ENCODE results near the gene TSHZ2.

- TF ChIP-seq CTCF (IDR thresholded peaks at IDR 0.05) = no peak
- TF ChIP-seq ZFX (IDR thresholded peaks at IDR 0.05; ENCODE audit: borderline replicate concordance) = no peak
These were observed 407.1 kb downstream of the TSHZ2 start for GRCh38 chr20:53379014-53379832.
